Astrocyte (in vitro differentiated cells and primary cell): ENCODE results near the gene PTTG2. TPM values are rescaled to one million over a fixed set of nuclear protein-coding genes. Genes with fewer than 3 reads are reported as not detected.

Experiments
- DNase-seq: peaks from one replicate; pipeline ENCODE4 v3.0.0-alpha.2; 2010; ENCODE audit warnings: low read depth
- FAIRE-seq: peaks from 2 replicates; lab custom pipeline; 2011; peaks lifted over from hg19 to GRCh38; lab: Jason Lieb, UNC
- H2AFZ ChIP-seq: 2 replicates; pipeline ENCODE4 v1.6.0; 2012; ENCODE audit warnings: low read depth, low read length, inconsistent platforms
- H3K27ac ChIP-seq: 2 replicates; pipeline ENCODE4 v1.5.1; 2011; ENCODE audit warnings: low read depth, low read length, inconsistent platforms
- H3K27me3 ChIP-seq: 2 replicates; pipeline ENCODE4 v1.6.0; 2011; ENCODE audit warnings: low read length, inconsistent platforms; ENCODE audit not compliant: insufficient read depth
- H3K36me3 ChIP-seq: 2 replicates; pipeline ENCODE4 v1.5.1; 2011; ENCODE audit warnings: low read length, inconsistent platforms; ENCODE audit not compliant: insufficient read depth
- H3K4me1 ChIP-seq: 2 replicates; pipeline ENCODE4 v1.5.1; 2011; ENCODE audit warnings: low read length, inconsistent platforms; ENCODE audit not compliant: insufficient read depth
- H3K4me2 ChIP-seq: 2 replicates; pipeline ENCODE4 v1.6.0; 2012; ENCODE audit warnings: low read length, inconsistent platforms
- H3K4me3 ChIP-seq: 2 replicates; pipeline ENCODE4 v1.5.1; 2011; ENCODE audit warnings: low read depth, mild to moderate bottlenecking, low read length, inconsistent platforms; ENCODE audit not compliant: insufficient read depth
- H3K79me2 ChIP-seq: 2 replicates; pipeline ENCODE4 v1.6.0; 2012; ENCODE audit warnings: mild to moderate bottlenecking, low read length, inconsistent platforms; ENCODE audit not compliant: insufficient read depth
- H3K9ac ChIP-seq: 2 replicates; pipeline ENCODE4 v1.6.0; 2012; ENCODE audit warnings: mild to moderate bottlenecking, low read length, inconsistent platforms
- H3K9me3 ChIP-seq: 2 replicates; pipeline ENCODE4 v1.5.1; 2012; ENCODE audit warnings: low read depth, mild to moderate bottlenecking, low read length, inconsistent platforms; ENCODE audit not compliant: insufficient read depth
- H4K20me1 ChIP-seq: 2 replicates; pipeline ENCODE4 v1.6.0; 2012; ENCODE audit warnings: low read length, inconsistent platforms; ENCODE audit not compliant: insufficient read depth
- H3K27ac Mint-ChIP-seq: one replicate; pipeline ENCODE4 v1.8.0; 2021; ENCODE audit warnings: mild to moderate bottlenecking, mixed read lengths; ENCODE audit not compliant: unreplicated experiment
- H3K27me3 Mint-ChIP-seq: one replicate; pipeline ENCODE4 v1.8.0; 2021; ENCODE audit warnings: low read depth, mixed read lengths; ENCODE audit not compliant: unreplicated experiment
- H3K36me3 Mint-ChIP-seq: one replicate; pipeline ENCODE4 v1.8.0; 2021; ENCODE audit warnings: low read depth, mixed read lengths; ENCODE audit not compliant: unreplicated experiment
- H3K4me1 Mint-ChIP-seq: one replicate; pipeline ENCODE4 v1.8.0; 2021; ENCODE audit warnings: low read depth, mixed read lengths; ENCODE audit not compliant: unreplicated experiment
- H3K4me3 Mint-ChIP-seq: one replicate; pipeline ENCODE4 v1.8.0; 2021; ENCODE audit warnings: mild to moderate bottlenecking, moderate library complexity, mixed read lengths; ENCODE audit not compliant: unreplicated experiment
- H3K9me3 Mint-ChIP-seq: one replicate; pipeline ENCODE4 v1.8.0; 2021; ENCODE audit warnings: mild to moderate bottlenecking, mixed read lengths; ENCODE audit not compliant: unreplicated experiment
- EZH2 ChIP-seq: IDR thresholded peaks from 2 replicates; pipeline ENCODE4 v1.6.1; 2012; ENCODE audit warnings: mild to moderate bottlenecking, low read length, inconsistent platforms; ENCODE audit not compliant: insufficient read depth
- total RNA-seq: library from RNA; stranded (reverse); gene quantifications from 2 replicates; pipeline ENCODE4 v1.2.1, GENCODE V29; 2021
- TF ChIP-seq, protein P1 (sequence below): IDR thresholded peaks from 2 replicates; pipeline ENCODE4 v1.5.1; 2011; ENCODE audit warnings: low read depth, mild to moderate bottlenecking, inconsistent platforms, low read length, moderate library complexity; ENCODE audit not compliant: insufficient read depth

The PTTG2 gene
- total RNA-seq, 1 donor from 2014 or later: not detected

DNA sequence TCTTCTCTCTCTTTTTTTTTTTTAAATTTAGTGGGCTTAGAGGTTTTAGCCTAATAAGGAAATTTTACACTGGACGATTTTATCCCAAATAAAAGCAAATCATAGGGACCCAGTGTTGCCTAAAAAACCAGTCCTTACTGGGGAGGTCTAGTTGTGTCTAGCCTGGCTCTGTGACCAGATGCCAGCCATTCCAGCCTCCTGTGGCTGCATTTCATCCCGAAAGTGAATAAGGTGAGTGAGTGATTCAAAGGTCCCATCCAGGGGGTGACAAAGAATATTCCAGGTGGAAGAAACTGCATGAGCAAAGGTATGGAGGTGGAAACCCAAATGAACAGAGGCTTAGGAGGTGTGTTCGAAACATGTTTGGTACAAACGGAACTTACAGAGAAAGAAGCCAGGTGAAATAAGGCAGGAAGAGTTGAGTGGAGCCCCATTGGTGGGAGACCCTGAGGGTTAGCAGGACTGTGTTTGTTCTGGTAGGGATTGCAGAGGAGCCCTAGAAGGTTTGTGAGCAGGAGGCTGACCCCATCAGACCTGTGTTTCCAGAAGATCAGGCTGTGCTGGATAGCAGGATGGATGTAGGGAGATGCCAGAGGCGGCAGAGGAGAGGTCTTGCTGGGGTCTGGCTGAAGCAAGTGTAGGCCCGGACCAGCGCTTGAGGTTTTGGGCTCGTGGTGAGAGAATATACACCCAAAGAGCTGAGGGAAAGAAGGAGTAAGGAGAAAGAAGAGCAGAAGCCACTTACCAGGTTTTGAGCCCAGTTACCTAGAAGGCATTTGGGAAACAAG, 31.6 kb downstream of the PTTG2 start:
- H3K27ac Mint-ChIP-seq: no peak overlapping the region
- no peaks in the 10 kb centered on the region for H3K36me3 Mint-ChIP-seq
- Histone ChIP-seq H3K27ac (no peak overlapping the region), H3K36me3 (no peaks in the 10 kb centered on the region), H4K20me1 (peaks cover 54% of the 10 kb centered on the region), H3K27me3 (no peaks in the 10 kb centered on the region), H3K4me2 (no peak overlapping the region), H3K4me3 (no peak overlapping the region), H3K4me1 (no peaks in the 10 kb centered on the region), H2AFZ (no peak overlapping the region), H3K9me3 (no peaks in the 10 kb centered on the region), H3K79me2 (peaks cover 67% of the 10 kb centered on the region), H3K9ac (no peak overlapping the region)
- no peaks in the 10 kb centered on the region for H3K4me1 Mint-ChIP-seq
- DNase-seq: no peak
- H3K9me3 Mint-ChIP-seq: no peaks in the 10 kb centered on the region
- FAIRE-seq: no peak
- H3K27me3 Mint-ChIP-seq: no peaks in the 10 kb centered on the region
- TF ChIP-seq, protein P1, sequence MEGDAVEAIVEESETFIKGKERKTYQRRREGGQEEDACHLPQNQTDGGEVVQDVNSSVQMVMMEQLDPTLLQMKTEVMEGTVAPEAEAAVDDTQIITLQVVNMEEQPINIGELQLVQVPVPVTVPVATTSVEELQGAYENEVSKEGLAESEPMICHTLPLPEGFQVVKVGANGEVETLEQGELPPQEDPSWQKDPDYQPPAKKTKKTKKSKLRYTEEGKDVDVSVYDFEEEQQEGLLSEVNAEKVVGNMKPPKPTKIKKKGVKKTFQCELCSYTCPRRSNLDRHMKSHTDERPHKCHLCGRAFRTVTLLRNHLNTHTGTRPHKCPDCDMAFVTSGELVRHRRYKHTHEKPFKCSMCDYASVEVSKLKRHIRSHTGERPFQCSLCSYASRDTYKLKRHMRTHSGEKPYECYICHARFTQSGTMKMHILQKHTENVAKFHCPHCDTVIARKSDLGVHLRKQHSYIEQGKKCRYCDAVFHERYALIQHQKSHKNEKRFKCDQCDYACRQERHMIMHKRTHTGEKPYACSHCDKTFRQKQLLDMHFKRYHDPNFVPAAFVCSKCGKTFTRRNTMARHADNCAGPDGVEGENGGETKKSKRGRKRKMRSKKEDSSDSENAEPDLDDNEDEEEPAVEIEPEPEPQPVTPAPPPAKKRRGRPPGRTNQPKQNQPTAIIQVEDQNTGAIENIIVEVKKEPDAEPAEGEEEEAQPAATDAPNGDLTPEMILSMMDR: no peak
- no peak for TF ChIP-seq EZH2
- H3K4me3 Mint-ChIP-seq: no peak overlapping the region

DNA sequence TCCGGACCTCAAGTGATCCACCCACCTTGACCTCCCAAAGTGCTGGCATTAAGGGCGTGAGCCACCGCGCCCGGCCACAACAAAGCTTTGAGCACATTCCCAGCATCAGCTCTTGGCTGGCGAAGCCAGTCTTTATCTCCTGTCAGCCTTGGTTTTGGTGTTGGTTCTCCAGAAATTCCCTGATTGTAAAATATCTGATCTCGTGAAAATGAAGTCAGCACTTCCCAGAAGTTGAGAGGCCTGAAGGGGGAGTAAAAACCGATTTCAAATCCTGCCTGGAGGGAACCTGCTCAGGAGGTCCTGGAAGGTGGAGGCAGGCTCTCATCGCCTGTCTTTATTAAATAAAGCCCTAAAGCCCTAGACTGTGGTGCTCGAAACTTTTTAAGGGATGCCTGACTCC, 33.6 kb downstream of the PTTG2 start:
- no peaks in the 10 kb centered on the region for H3K4me1 Mint-ChIP-seq
- no peak for FAIRE-seq
- Histone ChIP-seq H3K9ac (no peak overlapping the region), H3K27ac (no peak overlapping the region), H3K79me2 (peaks cover 68% of the 10 kb centered on the region), H3K4me3 (no peak overlapping the region), H2AFZ (no peak overlapping the region), H3K4me2 (no peak overlapping the region), H3K9me3 (no peaks in the 10 kb centered on the region), H3K36me3 (no peaks in the 10 kb centered on the region), H3K4me1 (no peaks in the 10 kb centered on the region), H3K27me3 (no peaks in the 10 kb centered on the region), H4K20me1 (peaks cover 52% of the 10 kb centered on the region)
- TF ChIP-seq, protein P1: no peak
- TF ChIP-seq EZH2: no peak
- H3K27ac Mint-ChIP-seq: no peak overlapping the region
- no peak overlapping the region for H3K4me3 Mint-ChIP-seq
- H3K9me3 Mint-ChIP-seq: no peaks in the 10 kb centered on the region
- no peak for DNase-seq
- peaks cover 3% of the 10 kb centered on the region for H3K36me3 Mint-ChIP-seq
- no peaks in the 10 kb centered on the region for H3K27me3 Mint-ChIP-seq

DNA sequence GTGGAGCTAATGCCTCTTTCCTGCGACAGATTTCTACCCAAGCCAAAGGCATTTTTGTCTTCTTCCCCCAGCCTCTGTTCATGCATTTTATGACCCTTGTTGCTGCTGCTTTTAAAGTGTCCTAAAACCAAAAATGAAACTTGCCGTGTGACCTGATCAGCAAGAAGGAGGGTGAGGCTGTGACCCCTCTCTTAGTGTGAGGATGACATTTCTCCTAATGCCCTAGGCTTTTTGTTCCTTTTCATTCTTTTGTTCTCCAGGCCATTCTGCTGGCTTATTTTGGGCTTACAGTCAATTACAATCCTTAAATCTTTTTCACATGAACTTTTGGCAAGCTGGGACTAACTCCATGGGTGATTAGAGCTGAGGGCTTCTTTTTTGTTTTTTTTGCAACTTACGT, 34.4 kb downstream of the PTTG2 start:
- peaks cover 2% of the 10 kb centered on the region for H3K27me3 Mint-ChIP-seq
- H3K27me3 ChIP-seq: no peaks in the 10 kb centered on the region
- no peaks in the 10 kb centered on the region for H3K4me1 Mint-ChIP-seq
- H3K4me1 ChIP-seq: no peaks in the 10 kb centered on the region
- H3K27ac ChIP-seq: no peak overlapping the region
- no peak overlapping the region for H3K4me3 ChIP-seq
- H3K4me2 ChIP-seq: no peak overlapping the region
- peaks cover 47% of the 10 kb centered on the region for H4K20me1 ChIP-seq
- no peak overlapping the region for H3K27ac Mint-ChIP-seq
- FAIRE-seq (no peak), DNase-seq (no peak)
- H3K36me3 ChIP-seq: no peaks in the 10 kb centered on the region
- TF ChIP-seq EZH2: no peak
- TF ChIP-seq, protein P1: no peak
- no peak overlapping the region for H2AFZ ChIP-seq
- no peak overlapping the region for H3K9ac ChIP-seq
- no peaks in the 10 kb centered on the region for H3K9me3 Mint-ChIP-seq
- H3K79me2 ChIP-seq: peaks cover 67% of the 10 kb centered on the region
- H3K36me3 Mint-ChIP-seq: peaks cover 3% of the 10 kb centered on the region
- H3K4me3 Mint-ChIP-seq: no peak overlapping the region
- H3K9me3 ChIP-seq: no peaks in the 10 kb centered on the region
